SJSA1 (cell line): ENCODE measurements around the gene SRA1. TPM values are rescaled to one million over a fixed set of nuclear protein-coding genes. Genes with fewer than 3 reads are reported as not detected.
A peak's percentile ranks its signal among the peaks of the same experiment; 100 is the strongest.

ENCODE experiments used
- DNase-seq, 2 experiments: peaks; one replicate each; pipeline ENCODE4 v3.0.0-alpha.2; 2015 to 2020; ENCODE audit warnings: low spot score in 2 of 2, low read depth in 1 of 2
- H3K27ac ChIP-seq: fragments of 250-450 bp; sonication (Bioruptor Pico); 2 replicates; pipeline ENCODE4 v1.5.1; 2020; ENCODE audit warnings: mild to moderate bottlenecking, moderate library complexity
- H3K27me3 ChIP-seq: fragments of 250-450 bp; sonication (Bioruptor Pico); replicated peaks from 2 replicates; pipeline ENCODE4 v1.5.1; 2020; ENCODE audit warnings: mild to moderate bottlenecking, moderate library complexity
- H3K36me3 ChIP-seq: fragments of 250-450 bp; sonication (Bioruptor Pico); 2 replicates; pipeline ENCODE4 v1.5.1; 2020; ENCODE audit warnings: mild to moderate bottlenecking
- H3K4me1 ChIP-seq: fragments of 250-450 bp; sonication (Bioruptor Pico); replicated peaks from 2 replicates; pipeline ENCODE4 v1.6.1; 2021; ENCODE audit warnings: mild to moderate bottlenecking
- H3K4me3 ChIP-seq: fragments of 250-450 bp; sonication (Bioruptor Pico); 2 replicates; pipeline ENCODE4 v1.5.1; 2020; ENCODE audit warnings: mild to moderate bottlenecking
- H3K9me3 ChIP-seq: fragments of 250-450 bp; sonication (Bioruptor Pico); replicated peaks from 2 replicates; pipeline ENCODE4 v1.5.1; 2020; ENCODE audit warnings: mild to moderate bottlenecking
- total RNA-seq: library from RNA; depleted of rRNA; stranded (reverse); fragments of >200 nt; shearing (Covaris generic); gene quantifications from 2 replicates; pipeline ENCODE4 v1.2.3, GENCODE V29; 2014

The SRA1 gene
- total RNA-seq, 1 experiment from 2014 or later, result 76.0 TPM

DNA sequence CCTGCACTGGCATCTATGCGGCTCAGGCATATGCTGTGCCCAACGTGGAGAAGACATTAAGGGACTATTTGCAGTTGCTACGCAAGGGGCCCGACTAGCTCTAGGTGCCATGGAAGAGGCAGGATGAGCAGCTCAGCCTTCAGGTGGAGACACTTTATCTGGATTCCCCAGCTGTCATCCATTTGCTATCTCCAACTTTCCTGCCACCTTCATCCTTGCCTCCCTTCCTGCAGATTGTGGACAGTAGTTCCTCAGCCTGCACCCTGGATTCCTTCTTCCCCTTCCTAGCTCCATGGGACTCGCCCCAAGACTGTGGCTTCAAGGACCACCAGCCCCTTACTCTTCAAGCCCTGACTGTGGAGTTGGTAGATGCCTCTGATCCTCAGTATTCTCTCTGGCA, 9.4 kb upstream of the SRA1 start:
- DNase-seq, result no peak
- Histone ChIP-seq H3K36me3 (peaks cover 58% of the 10 kb centered on the region), H3K4me1 (peaks cover 22% of the 10 kb centered on the region), H3K27ac (no peak overlapping the region), H3K27me3 (no peaks in the 10 kb centered on the region), H3K9me3 (no peaks in the 10 kb centered on the region), H3K4me3 (no peak overlapping the region)

DNA sequence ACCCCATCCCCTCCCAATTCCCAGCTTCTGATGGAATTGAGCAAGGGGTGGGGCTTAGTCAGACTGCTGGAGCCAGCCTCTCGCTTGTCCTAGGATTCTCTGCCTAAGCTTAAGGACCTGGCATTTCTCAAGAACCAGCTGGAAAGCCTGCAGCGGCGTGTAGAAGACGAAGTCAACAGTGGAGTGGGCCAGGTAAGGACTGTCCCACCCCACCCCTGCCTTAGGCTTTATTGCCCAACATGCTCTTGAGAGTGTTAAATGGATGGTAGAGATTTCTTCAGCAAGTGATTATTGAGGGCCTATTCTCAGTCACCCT, 8.5 kb upstream of the SRA1 start:
- DNase-seq, result no peak
- Histone ChIP-seq H3K9me3 (no peaks in the 10 kb centered on the region), H3K27ac (no peak overlapping the region), H3K4me3 (peak overlapping the region; percentile 58), H3K36me3 (peaks cover 55% of the 10 kb centered on the region), H3K4me1 (peaks cover 22% of the 10 kb centered on the region), H3K27me3 (no peaks in the 10 kb centered on the region)

DNA sequence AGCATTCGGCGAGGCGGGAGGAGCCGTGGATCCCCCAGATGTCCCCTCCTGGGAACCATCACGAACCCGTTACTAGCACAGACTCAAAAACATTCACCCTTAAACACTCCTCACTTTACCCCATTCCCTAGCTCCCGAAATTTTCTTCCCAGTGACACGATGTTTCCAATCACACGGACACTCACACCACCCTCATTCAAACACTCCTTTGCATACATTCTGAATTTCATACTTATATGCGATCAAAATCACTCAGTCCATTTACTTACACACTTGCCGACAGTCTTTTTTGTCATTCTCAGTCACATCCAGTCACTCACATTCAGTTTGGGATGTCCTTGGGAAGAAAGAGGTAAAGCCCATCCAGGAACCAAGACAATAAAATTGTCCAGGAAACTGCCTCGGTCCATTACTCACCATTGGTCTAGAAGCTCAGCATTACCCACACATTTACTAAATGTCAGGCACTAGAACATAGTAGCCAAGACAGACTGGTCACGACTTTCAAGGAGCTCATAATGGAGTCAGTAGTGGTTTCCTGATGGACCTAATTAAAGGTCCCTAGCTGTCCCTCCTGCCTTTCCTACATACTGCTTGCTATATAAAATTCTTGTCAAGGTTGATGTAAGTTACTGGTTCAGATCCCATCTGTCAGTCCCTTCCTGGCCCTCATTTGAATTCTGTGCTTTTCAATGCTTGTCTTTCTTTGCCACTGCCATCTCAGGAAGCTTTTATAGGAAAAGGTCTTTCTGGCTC, 7.9 kb upstream of the SRA1 start:
- no peaks in the 10 kb centered on the region for H3K9me3 ChIP-seq
- peak overlapping the region; percentile 81 for H3K27ac ChIP-seq
- peak in 1 of 2 experiments; percentile 53 for DNase-seq
- peaks cover 52% of the 10 kb centered on the region for H3K36me3 ChIP-seq
- peaks cover 22% of the 10 kb centered on the region for H3K4me1 ChIP-seq
- peak overlapping the region; percentile 58 for H3K4me3 ChIP-seq
- no peaks in the 10 kb centered on the region for H3K27me3 ChIP-seq

DNA sequence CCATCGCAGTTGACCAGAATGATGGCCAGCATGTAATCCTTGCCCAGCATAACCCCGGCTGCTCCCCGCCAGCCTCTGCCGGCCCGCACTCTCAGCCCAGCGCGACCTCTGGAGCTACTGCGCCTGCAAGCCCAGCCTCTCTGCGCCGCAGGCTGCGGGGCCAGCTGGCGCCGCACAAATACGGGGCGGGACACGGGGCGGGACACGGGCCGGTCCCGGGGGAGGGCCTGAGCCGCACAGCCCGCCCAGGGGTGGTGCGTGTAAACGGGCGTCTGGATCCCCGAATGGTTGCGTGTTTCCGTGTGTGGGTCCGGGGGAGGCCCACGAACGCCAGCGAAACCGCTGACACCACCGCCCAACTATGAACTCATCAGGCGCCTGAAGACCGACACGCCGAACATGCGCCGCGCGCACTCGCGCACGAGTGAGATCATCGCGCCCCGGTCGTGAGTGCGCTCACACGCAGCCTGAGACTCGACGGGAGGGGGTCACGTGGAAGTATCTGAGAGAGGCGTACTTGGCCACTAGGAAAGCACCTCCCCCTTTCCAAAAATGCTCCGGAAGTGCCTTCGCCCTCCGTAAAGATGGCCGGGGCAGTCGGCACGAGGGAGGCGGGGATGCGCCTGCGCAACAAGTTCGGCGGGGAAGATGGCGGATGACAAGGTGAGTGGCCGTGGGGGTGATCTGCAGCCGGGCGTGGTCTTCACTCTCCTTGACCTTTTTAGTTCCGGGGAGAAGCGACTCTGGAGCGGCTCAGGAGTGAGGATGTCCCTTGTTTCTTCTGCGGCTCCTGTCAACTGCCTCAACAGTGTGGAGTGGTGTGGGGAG, 7.1 kb upstream of the SRA1 start, which contains the start of the genes APBB3 and SLC35A4:
Gene APBB3 (minus strand): TSS at position 403 of the 828 bp plus-strand sequence. CDS start 353 bp downstream, at position 50.
Gene SLC35A4 (plus strand): TSS at position 633 of the 828 bp plus-strand sequence. CDS start 2,342 bp downstream, outside the sequence.
- Histone ChIP-seq H3K4me3 (peak within 1 kb of the TSS; percentile 58), H3K9me3 (no peaks in the 10 kb centered on the region), H3K27ac (peak within 1 kb of the TSS; percentile 81), H3K36me3 (peaks cover 45% of the 10 kb centered on the region), H3K27me3 (no peaks in the 10 kb centered on the region), H3K4me1 (peaks cover 22% of the 10 kb centered on the region)
- peak; percentile 100 for DNase-seq

DNA sequence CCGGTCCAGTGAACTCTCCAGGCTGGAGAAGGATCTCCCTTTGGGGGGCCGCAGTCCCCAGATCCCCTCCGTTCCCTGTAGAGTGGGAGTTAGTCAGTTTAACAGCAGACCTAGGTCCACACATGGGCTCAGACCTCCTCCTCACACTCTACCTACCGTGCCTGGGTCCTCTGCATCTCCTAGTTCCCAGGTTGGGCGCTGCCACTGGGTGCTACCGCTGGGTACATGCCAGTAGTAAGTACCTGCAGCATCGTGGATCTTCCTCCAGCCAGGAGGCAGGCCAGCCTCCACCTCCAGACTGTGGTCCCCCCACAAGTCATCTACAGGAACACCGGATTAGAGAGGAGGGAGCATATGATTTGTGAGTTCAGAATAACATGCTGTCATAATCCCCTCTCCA, 6.3 kb upstream of the SRA1 start:
- DNase-seq, result no peak
- no peaks in the 10 kb centered on the region for H3K9me3 ChIP-seq

DNA sequence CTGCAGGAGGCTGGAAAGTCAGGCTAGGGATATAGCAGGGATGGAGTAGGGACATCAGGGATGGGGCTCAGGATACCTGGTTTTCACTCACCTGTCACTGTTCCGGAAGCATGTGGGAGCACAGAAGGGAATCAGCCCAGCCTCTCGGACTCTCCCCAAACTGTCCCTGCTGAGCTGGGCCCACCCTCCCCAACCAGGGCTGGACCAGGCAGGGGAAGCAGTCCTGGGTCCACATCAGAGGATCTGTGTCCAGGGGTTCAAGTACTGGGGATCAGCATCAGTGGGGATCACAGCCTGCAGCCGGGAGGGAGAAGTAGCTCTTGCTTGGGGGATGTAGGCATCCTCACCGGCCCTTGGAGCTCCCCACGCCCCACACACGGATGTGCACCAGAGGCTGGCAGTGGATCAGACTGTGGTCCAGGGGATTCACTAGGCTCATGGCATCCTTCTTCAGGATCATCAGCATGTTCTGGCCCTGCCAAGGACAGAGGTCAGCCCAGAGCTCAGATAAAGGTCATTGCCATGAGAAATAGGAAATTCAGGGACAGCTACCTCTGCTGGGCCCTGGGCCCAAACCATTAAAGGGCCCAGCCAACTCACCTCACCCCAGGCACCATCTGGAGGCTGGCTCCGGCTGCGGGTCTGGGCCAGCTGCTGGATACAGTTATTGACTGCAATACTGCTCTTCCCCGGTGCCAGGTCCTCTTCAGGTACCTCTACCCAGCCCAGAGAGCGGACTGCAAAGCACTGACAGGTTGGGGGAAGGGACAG, 4.7 kb upstream of the SRA1 start:
- Histone ChIP-seq H3K27me3 (no peaks in the 10 kb centered on the region), H3K27ac (no peak overlapping the region), H3K9me3 (no peaks in the 10 kb centered on the region), H3K4me1 (peaks cover 30% of the 10 kb centered on the region), H3K4me3 (no peak overlapping the region), H3K36me3 (peaks cover 36% of the 10 kb centered on the region)
- no peak for DNase-seq

More for the DNA sequence above, 6.3 kb upstream of the SRA1 start:
- peak overlapping the region; percentile 58 for H3K4me3 ChIP-seq
- H3K36me3 ChIP-seq, result peaks cover 39% of the 10 kb centered on the region
- H3K27ac ChIP-seq, result peak overlapping the region; percentile 81
- no peaks in the 10 kb centered on the region for H3K27me3 ChIP-seq
- peaks cover 22% of the 10 kb centered on the region for H3K4me1 ChIP-seq

DNA sequence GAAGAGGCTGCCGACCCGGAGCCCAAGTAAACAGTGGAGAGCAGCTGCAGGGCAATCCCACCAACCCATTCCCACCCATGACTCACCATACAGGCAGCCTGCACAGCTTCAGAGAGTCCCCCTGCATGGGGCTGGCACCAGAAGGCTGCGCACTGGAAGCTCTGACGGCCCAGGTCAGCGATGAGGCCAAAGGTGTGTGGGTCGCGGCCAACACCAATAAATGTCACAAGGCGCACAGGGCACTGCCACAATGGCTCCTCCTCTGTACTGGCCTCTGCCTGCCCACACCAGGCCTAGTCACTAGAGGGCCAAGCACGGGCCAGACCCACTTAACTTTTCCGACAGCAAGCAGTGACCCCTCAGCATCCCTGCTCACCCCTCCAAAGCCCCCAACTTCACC, 3.0 kb upstream of the SRA1 start:
- Histone ChIP-seq H3K4me1 (peaks cover 31% of the 10 kb centered on the region), H3K4me3 (no peak overlapping the region), H3K9me3 (no peaks in the 10 kb centered on the region), H3K27ac (no peak overlapping the region), H3K27me3 (no peaks in the 10 kb centered on the region), H3K36me3 (peaks cover 29% of the 10 kb centered on the region)
- DNase-seq, result peak in 1 of 2 experiments; percentile 41

DNA sequence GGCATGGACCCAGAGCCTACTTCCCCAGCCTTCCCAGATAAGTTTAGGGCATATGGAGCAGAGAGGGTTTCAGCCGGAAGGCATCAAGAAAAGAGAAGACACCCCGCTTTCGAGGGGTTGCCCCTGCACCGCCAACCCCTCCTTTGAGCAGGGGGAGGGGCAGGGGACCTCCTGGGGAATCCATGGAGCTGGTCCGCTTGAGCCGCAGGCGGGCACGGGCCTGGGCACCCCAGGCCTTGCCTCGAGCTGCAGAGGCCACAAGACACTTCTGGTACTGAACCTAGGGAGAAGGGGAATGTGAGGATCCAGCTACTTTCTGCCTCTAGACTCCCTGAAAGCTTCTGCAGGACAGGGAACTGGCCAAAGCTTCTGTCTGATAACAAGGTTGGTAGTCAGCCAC, 1.3 kb upstream of the SRA1 start:
- no peak for DNase-seq
- Histone ChIP-seq H3K36me3 (peaks cover 38% of the 10 kb centered on the region), H3K27ac (no peak overlapping the region), H3K27me3 (no peaks in the 10 kb centered on the region), H3K4me1 (peaks cover 30% of the 10 kb centered on the region), H3K4me3 (no peak overlapping the region), H3K9me3 (no peaks in the 10 kb centered on the region)

DNA sequence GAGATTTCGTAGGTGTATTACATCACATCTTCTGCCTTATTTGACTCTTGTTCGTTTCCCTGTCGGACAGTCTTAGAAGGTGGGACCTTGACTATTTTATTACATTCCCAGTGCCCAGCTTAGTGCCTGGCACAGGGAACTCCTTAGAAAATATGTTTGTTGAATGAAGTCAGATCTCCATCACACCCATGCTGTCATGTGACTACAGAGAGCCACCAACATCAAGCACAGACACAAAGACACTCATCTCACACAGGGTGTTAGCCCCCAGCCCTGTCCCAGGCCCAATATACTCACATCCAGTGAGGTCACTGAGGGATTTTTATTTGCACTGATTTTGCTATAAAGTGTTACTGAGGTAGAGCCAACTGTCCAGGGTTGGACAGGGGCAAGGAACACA, 692 bp upstream of the SRA1 start:
- peaks cover 26% of the 10 kb centered on the region for H3K4me1 ChIP-seq
- no peaks in the 10 kb centered on the region for H3K27me3 ChIP-seq
- peaks cover 44% of the 10 kb centered on the region for H3K36me3 ChIP-seq
- no peak for DNase-seq
- H3K4me3 ChIP-seq, result peak overlapping the region; percentile 78
- H3K27ac ChIP-seq, result peak overlapping the region; percentile 70
- no peaks in the 10 kb centered on the region for H3K9me3 ChIP-seq

DNA sequence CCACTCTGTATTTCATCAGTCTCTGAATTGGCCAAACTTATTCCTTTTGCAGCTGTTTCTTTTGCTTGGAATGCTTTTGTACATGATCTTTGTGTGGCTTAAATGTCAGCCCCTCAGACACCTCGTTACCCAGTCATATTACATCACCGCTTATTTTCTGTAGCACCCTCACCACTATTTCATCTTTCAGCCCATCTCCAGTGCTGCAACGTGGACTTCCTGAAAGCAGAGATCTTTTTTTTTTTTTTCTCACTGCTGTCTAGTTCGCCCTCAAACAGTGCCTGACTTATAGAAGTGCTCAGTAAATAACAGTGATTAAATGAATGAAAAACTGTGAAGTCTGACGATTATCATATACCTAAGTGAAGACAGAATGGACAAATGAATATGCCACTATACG, 835 bp downstream of the SRA1 start:
- Histone ChIP-seq H3K27ac (peak overlapping the region; percentile 70), H3K4me3 (peak overlapping the region; percentile 78), H3K36me3 (peaks cover 57% of the 10 kb centered on the region), H3K9me3 (no peaks in the 10 kb centered on the region), H3K27me3 (no peaks in the 10 kb centered on the region), H3K4me1 (peaks cover 26% of the 10 kb centered on the region)
- peak in 1 of 2 experiments; percentile 43 for DNase-seq

DNA sequence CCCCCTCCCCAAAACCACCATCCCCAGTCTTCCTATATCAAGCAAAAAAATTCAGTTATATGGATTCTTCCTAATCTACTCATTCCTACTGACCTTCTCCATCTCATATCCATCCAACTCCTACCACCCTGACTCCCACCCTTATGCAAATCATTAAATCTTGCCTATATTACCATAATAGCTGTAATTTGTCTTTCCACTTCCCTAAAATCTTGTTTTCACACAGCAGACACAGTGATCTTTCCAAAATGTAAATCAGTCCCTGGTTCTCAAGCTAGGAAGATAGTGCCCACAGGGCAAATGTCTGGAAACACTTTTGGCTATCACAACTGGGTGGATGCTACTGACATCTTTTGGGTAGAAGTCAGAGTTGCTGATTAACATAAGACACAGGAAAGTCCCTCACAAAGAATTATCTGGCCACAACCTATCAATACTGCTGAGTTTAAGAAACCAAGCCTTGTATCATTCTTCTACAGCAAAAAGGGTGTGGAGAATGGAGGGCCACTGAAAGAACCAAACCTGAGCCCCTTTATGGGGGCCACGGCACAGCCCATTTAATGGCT, 1.4 kb downstream of the SRA1 start:
- no peak overlapping the region for H3K27ac ChIP-seq
- H3K27me3 ChIP-seq, result no peaks in the 10 kb centered on the region
- H3K4me1 ChIP-seq, result peaks cover 26% of the 10 kb centered on the region
- no peaks in the 10 kb centered on the region for H3K9me3 ChIP-seq
- peaks cover 63% of the 10 kb centered on the region for H3K36me3 ChIP-seq
- peak overlapping the region; percentile 78; the same call in 1 of the 2 replicates for H3K4me3 ChIP-seq
- DNase-seq, result no peak

DNA sequence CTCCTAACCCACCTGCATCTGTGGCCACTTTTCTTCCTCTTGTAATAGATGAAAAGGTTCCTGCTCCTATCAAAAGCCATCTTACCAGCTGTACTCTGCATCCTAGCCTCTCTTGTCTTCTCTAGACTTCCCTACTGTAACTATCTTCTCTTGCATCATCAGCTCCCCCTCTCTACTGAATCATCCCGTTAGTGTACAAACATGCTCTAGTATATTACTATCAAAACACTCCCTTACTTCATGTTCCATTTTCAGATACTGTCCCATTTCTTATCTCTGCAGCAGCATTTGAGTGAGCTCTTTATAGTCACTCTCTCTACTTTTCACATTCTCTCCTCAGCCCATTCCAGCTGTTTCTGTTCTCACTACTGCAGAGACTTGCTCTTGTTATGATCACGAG, 2.8 kb downstream of the SRA1 start:
- DNase-seq, result no peak
- no peak overlapping the region for H3K27ac ChIP-seq
- no peaks in the 10 kb centered on the region for H3K9me3 ChIP-seq
- H3K4me1 ChIP-seq, result peaks cover 26% of the 10 kb centered on the region
- H3K36me3 ChIP-seq, result peaks cover 77% of the 10 kb centered on the region
- no peak overlapping the region for H3K4me3 ChIP-seq
- no peaks in the 10 kb centered on the region for H3K27me3 ChIP-seq

DNA sequence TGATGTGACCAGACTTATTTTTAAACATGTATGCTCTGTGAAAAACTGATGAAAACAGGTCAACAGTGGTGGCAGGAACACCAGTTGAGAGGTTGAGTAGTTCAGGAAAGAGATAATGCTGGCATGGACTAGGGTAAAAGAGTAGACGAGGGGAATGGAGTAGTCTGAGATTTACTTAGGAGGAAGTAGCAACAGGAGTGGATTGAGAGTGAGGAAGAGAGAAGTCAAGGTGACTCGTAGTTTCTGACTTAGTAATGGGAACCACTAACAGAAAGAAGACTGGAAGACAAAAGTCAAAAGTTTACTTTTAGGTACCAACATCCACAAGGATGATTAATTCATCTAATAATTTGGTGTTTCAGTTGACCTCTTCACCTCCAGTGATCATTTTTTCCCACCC, 3.6 kb downstream of the SRA1 start:
- Histone ChIP-seq H3K4me1 (peaks cover 26% of the 10 kb centered on the region), H3K36me3 (peaks cover 85% of the 10 kb centered on the region), H3K9me3 (no peaks in the 10 kb centered on the region), H3K27ac (no peak overlapping the region), H3K4me3 (no peak overlapping the region), H3K27me3 (no peaks in the 10 kb centered on the region)
- DNase-seq, result no peak
